Pulmonary artery endothelial cell (primary cell): ENCODE results near the gene ZDHHC17. TPM values are rescaled to one million over a fixed set of nuclear protein-coding genes. Genes with fewer than 3 reads are reported as not detected.
"Not testable (repeated sequence)": the region's sequence is repeated elsewhere in the genome, so short reads cannot be mapped to it uniquely, and the experiment has no call there.

ENCODE experiments used
- DNase-seq: peaks from one replicate; pipeline ENCODE4 v3.0.0-alpha.2; 2011; ENCODE audit warnings: low read depth, low spot score
- total RNA-seq: library from RNA; depleted of rRNA; stranded (reverse); fragments of >200 nt; gene quantifications from 2 replicates; pipeline ENCODE4 v1.2.3, GENCODE V29; 2014

The ZDHHC17 gene
- total RNA-seq: 50.2 and 76.5 TPM in 2 replicates

- peak; percentile 69 for DNase-seq
Measured at GRCh38 chr12:76763746-76764675, at the start of gene ZDHHC17. ZDHHC17 (plus strand) TSS chr12:76764115; CDS start chr12:76764237, 122 bp downstream.

GRCh38 chr12:76714415-76714814, 49.5 kb upstream of the ZDHHC17 start:
- DNase-seq: no peak

GRCh38 chr12:76714861-76715260, 49.1 kb upstream of the ZDHHC17 start:
- no peak for DNase-seq

- no peak for DNase-seq
Measured at GRCh38 chr12:76715332-76715731, 48.6 kb upstream of the ZDHHC17 start.

GRCh38 chr12:76717314-76717713, 46.6 kb upstream of the ZDHHC17 start:
- DNase-seq: no peak

- DNase-seq: no peak
Measured at GRCh38 chr12:76719171-76720041, 44.5 kb upstream of the ZDHHC17 start.

GRCh38 chr12:76720068-76720467, 43.8 kb upstream of the ZDHHC17 start:
- no peak for DNase-seq

GRCh38 chr12:76726626-76727025, 37.3 kb upstream of the ZDHHC17 start:
- no peak for DNase-seq

GRCh38 chr12:76732188-76732587, 31.7 kb upstream of the ZDHHC17 start:
- not testable (repeated sequence) for DNase-seq

- not testable (repeated sequence) for DNase-seq
Measured at GRCh38 chr12:76737689-76738088, 26.2 kb upstream of the ZDHHC17 start.

- DNase-seq: no peak
Measured at GRCh38 chr12:76738824-76739579, 24.9 kb upstream of the ZDHHC17 start.

- no peak for DNase-seq
Measured at GRCh38 chr12:76739896-76740295, 24.0 kb upstream of the ZDHHC17 start.

GRCh38 chr12:76740501-76740900, 23.4 kb upstream of the ZDHHC17 start:
- DNase-seq: no peak

GRCh38 chr12:76745343-76745742, 18.6 kb upstream of the ZDHHC17 start:
- no peak for DNase-seq

GRCh38 chr12:76746516-76746915, 17.4 kb upstream of the ZDHHC17 start:
- DNase-seq: no peak

GRCh38 chr12:76747245-76747644, 16.7 kb upstream of the ZDHHC17 start:
- no peak for DNase-seq

GRCh38 chr12:76755829-76756379, 8.0 kb upstream of the ZDHHC17 start:
- no peak for DNase-seq

- no peak for DNase-seq
Measured at GRCh38 chr12:76757694-76758093, 6.2 kb upstream of the ZDHHC17 start.

- no peak for DNase-seq
Measured at GRCh38 chr12:76762601-76762980, 1.3 kb upstream of the ZDHHC17 start.

GRCh38 chr12:76764856-76765255, 941 bp downstream of the ZDHHC17 start:
- no peak for DNase-seq

GRCh38 chr12:76765598-76765997, 1.7 kb downstream of the ZDHHC17 start:
- no peak for DNase-seq
